RCC 7860 (cell line): Measurements from ENCODE around the gene CCDC57.
"Not testable (repeated sequence)": the region's sequence is repeated elsewhere in the genome, so short reads cannot be mapped to it uniquely, and the experiment has no call there.

ENCODE experiments used
- DNase-seq: peaks from one replicate; pipeline ENCODE4 v3.0.0-alpha.2; 2015; ENCODE audit warnings: low spot score
- FAIRE-seq: peaks from 2 replicates; lab custom pipeline; 2012; peaks lifted over from hg19 to GRCh38; lab: Jason Lieb, UNC

Gene CCDC57

GRCh38 chr17:82204831-82205719 is 7.6 kb downstream of the CCDC57 start:
- peak; percentile 79 for FAIRE-seq
- peak; percentile 83 for DNase-seq

GRCh38 chr17:82203920-82204319 is 8.7 kb downstream of the CCDC57 start:
- FAIRE-seq (no peak), DNase-seq (no peak)

DNA sequence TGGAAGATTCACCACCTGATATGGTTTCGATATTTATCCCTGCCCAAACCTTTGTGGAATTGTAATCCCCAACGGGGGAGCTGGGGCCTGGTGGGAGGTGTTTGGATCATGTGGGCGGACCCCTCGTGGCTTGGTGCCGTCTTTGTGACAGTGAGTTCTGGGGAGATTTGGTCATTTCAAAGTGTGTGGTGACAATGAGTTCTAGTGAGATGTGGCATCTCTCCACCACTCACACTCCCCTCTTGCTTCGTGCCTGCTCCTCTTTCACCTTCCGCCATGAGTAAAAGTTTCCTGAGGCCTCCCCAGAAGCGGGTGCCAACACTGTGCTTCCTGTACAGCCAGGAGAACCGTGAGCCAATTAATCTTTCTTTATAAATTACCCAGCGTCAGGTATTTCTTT is 9.7 kb downstream of the CCDC57 start:
- FAIRE-seq (no peak), DNase-seq (no peak)

DNA sequence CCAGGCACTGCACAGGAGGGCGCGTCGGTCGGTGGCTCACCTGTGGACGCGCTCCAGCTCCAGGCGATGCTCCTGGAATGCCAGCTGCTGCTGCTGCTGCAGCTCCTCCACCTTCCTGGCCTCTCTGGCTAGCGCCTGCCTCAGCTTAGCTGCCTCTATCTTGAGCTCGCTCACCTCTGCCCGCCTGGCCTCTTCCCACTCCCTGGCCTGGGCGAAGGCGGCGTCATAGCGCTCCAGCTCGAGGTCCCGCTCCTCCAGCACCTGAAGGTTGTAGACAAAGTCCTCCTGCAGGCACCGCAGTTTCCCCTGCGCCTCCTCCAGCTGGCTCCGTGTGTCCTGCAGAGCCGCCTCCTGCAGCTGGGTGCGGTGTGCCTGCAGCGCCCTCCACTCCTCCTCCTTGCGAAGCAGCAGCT is 11.1 kb downstream of the CCDC57 start:
- FAIRE-seq (no peak), DNase-seq (no peak)

DNA sequence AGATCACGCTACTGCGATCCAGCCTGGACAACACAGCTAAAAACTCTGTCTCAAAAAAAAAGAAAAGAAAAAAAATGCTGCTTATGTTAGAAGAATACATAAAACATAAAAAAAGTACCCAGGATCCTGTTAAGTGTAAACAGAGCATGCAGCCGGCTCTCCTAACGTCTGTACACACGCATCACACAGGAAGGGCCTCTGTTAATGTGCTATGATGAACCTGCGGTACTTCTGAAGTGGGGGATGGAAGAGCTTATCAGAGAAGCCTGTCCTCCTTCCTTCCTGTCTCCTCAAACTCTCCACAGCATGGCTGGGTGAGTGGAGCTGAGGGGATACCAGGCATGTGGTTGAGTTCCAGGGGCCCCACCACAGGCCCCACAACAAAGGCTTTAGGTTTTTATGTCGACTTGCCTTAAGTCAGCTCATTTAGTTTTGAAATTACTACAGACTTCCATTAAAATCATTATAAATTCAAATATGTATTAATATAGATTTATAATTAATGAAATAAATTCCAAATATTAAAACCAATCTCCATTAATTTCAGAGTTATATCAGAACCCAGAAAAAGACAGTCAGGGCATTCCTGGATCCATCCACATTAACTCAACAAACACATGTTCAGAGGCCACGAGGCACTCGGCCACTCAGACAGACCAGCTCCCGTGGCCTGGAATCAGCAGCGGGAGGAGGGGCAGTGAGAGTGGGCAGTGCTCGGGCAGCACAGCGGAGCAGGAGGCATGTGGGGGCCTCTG is 11.7 kb downstream of the CCDC57 start:
- DNase-seq, result no peak

DNA sequence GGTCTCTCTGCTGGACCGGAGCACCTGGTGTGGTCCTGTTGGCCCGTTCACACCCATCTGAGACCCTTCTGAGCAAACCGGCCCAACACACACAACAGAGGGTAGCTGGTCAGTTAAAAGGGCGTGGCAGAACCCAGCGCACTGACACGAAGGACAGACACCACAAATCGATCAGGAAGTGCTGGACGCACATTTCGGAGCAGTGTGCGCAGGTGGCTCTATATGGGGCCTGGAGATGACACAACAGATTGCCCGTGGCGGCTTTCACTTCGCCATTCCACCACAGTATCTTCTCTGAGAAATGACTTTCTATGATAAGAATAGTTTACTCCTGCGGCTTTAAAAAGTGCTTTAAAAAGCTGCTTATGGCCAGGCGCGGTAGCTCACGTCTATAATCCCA is 12.5 kb downstream of the CCDC57 start:
- DNase-seq (no peak), FAIRE-seq (no peak)

More for the DNA sequence above, 11.7 kb downstream of the CCDC57 start:
- no peak for FAIRE-seq

DNA sequence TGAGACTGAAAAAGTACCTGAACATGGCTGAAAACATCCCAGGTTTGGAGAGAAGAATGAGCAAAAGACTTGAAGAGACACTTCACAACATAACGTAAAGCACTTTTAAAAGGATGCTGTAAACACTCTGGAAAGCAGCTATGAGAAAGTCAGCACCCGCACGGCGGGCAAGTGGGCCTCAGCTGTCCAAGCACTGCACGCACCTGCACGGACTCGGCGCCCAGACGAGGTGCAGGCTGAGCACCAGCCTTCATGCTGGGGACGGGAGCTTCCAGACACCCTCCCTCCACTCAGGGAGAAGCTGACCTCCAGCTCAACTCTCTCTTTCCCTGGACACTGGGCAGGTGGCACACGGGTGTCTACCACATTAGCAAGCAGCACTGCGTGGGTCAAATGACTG is 13.1 kb downstream of the CCDC57 start:
- DNase-seq, result no peak

GRCh38 chr17:82198092-82198491 is 14.6 kb downstream of the CCDC57 start:
- no peak for FAIRE-seq

More for the DNA sequence above, 13.1 kb downstream of the CCDC57 start:
- FAIRE-seq, result no peak

DNA sequence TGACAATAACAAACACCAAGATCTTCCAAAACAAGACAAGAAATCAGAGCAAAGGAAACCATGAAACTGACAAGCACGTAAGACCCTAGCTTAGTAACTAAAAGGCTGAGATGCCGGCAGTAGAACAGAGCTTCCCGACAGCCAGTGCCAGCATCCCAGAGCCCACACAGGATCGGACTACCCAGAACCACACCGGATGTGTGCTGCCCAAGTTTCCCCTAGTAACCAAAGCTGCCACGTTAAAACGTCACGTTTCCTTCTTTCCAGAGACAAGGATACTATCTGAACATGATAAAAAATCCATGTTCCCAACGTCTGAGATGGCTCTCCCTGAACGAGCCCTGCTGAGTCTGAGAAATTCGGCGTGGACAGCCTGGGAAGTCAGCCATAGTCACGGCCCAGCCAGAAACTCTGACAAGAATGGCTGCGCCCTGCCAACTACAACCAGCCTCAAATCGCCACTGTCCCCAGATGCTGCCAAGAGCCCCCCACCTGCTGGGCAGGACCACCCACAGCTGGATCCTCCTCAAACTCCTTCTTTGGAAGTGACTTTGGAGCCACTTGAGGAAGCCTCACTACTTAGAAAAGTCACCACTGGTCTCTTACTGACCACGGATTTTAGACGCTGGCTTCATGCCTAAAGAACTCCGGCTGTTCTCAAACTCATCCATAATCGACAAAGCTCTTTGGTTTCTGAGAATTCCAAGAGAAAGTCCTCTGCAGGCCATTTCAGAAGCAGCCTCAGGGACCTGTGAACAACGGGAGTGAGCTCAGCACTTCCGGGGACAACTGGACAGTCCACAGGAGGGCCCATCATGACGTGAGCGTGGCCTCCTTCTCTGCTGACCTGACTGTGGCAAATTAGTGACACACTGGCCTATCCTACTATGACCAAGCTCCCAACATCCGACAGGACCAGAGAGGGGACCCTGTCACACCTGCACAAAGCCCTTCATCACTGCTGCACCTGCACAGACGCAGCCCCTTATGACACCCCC is 16.7 kb downstream of the CCDC57 start:
- FAIRE-seq, result no peak
- no peak for DNase-seq

More at GRCh38 chr17:82198092-82198491, 14.6 kb downstream of the CCDC57 start:
- DNase-seq, result no peak

GRCh38 chr17:82194765-82195164 is 17.9 kb downstream of the CCDC57 start:
- no peak for FAIRE-seq

GRCh38 chr17:82193520-82194220 is 19.0 kb downstream of the CCDC57 start:
- no peak for FAIRE-seq
- no peak for DNase-seq

More at GRCh38 chr17:82194765-82195164, 17.9 kb downstream of the CCDC57 start:
- DNase-seq, result no peak

GRCh38 chr17:82193050-82193449 is 19.6 kb downstream of the CCDC57 start:
- not testable (repeated sequence) for DNase-seq, FAIRE-seq

- no peak for FAIRE-seq
Measured at GRCh38 chr17:82188001-82188961, 24.4 kb downstream of the CCDC57 start.

GRCh38 chr17:82187500-82187899 is 25.1 kb downstream of the CCDC57 start:
- DNase-seq (no peak), FAIRE-seq (no peak)

More at GRCh38 chr17:82188001-82188961, 24.4 kb downstream of the CCDC57 start:
- no peak for DNase-seq

DNA sequence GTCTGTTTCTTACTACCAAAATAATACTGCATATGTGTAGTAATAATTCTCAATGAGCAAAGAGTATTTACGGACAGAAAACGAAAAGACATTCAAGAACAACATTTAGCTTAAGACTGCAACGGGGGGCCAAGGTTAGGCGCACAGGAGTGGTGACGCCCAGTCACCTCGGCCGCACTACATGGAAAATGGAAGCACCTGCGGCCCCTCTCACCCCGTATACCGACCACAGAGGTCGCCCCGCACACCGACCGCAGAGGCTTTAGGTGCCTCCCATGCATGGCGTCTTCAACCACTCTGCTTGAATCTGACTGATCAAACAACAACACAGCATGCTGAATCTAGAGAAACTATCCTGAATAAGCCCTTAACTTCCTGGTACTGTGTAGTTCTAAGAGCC is 26.4 kb downstream of the CCDC57 start:
- DNase-seq (no peak), FAIRE-seq (no peak)

DNA sequence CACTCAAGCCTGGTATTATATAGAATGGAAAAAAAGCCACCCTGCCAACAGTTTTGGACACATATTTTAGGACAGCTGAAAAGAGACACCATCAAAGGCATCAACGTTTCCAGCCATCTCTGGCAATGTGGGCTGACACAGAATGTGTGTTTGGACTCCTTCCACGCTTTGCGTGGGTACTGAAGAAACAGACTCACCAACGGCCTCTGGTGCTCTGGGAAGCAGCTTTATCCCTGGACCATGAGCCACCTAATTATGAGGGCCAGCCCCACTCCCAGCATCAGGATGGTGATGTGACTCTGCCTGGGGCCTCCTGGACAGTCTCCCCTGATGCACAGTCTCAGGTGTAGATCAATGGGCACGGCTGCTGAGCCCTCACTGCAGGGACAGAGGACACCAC is 27.9 kb downstream of the CCDC57 start:
- FAIRE-seq (no peak), DNase-seq (no peak)

GRCh38 chr17:82180776-82181528 is 31.7 kb downstream of the CCDC57 start:
- FAIRE-seq (no peak), DNase-seq (no peak)

GRCh38 chr17:82179946-82180475 is 32.6 kb downstream of the CCDC57 start:
- DNase-seq (no peak), FAIRE-seq (no peak)
